IPS-NIHi11 (cell line): ENCODE data around the gene TSSK1B.

Experiments
- DNase-seq: peaks from one replicate; pipeline ENCODE4 v3.0.0; 2012; ENCODE audit warnings: mixed read lengths, low spot score

TSSK1B gene

GRCh38 chr5:113397046-113397445, 37.7 kb downstream of the TSSK1B start:
- no peak for DNase-seq

- DNase-seq, result no peak
These were observed 40.1 kb downstream of the TSSK1B start for GRCh38 chr5:113394658-113395057.

GRCh38 chr5:113390224-113390623, 44.6 kb downstream of the TSSK1B start:
- DNase-seq, result no peak

- DNase-seq, result no peak
These were observed 45.7 kb downstream of the TSSK1B start for GRCh38 chr5:113389116-113389515.

GRCh38 chr5:113387844-113388243, 46.9 kb downstream of the TSSK1B start:
- DNase-seq, result no peak

- no peak for DNase-seq
These were observed 50.0 kb downstream of the TSSK1B start for GRCh38 chr5:113384782-113385285.

GRCh38 chr5:113382731-113383130, 52.1 kb downstream of the TSSK1B start:
- no peak for DNase-seq
